ENCODE measurements around the gene IWS1. TPM values are rescaled to one million over a fixed set of nuclear protein-coding genes. Genes with fewer than 3 reads are reported as not detected.

IWS1 gene
- total and polyA plus RNA-seq, 12 donors, result 17.8 to 51.9 (median 24.9) TPM

DNA sequence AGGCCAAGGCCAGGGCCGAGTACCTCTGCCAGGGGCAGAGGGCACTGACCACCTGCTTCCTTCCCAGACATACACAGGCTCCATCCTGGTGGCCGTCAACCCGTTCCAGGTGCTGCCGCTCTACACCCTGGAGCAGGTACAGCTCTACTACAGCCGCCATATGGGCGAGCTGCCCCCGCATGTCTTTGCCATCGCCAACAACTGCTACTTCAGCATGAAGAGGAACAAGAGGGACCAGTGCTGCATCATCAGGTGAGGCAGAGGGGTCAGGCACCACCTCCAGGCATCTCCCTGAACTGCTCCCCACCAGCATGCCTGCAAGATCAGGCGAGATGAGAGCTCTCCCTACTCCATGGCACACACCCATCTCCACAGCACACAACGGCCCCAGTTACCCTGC is 40.3 kb upstream of the IWS1 start:
- intact Hi-C loops (cut with DNase I), result no loop called here
- H3K4me3 ChIP-seq, result no peak overlapping the region
- 80 to 88% (median 84%) methylated on average over 4 to 10 of the region's 10 CpGs for WGBS, 4 donors
- no peaks in the 10 kb centered on the region for H3K36me3 ChIP-seq (replicated peaks in 1 of 2)
- H3K4me1 ChIP-seq (replicated peaks in 1 of 2), result peaks cover 13 to 21% of the 10 kb centered on the region in 2 donors
- H3K27ac ChIP-seq, result no peak overlapping the region
- H3K9me3 ChIP-seq (replicated peaks in 1 of 3), result no peaks in the 10 kb centered on the region
- TF ChIP-seq, protein P1, sequence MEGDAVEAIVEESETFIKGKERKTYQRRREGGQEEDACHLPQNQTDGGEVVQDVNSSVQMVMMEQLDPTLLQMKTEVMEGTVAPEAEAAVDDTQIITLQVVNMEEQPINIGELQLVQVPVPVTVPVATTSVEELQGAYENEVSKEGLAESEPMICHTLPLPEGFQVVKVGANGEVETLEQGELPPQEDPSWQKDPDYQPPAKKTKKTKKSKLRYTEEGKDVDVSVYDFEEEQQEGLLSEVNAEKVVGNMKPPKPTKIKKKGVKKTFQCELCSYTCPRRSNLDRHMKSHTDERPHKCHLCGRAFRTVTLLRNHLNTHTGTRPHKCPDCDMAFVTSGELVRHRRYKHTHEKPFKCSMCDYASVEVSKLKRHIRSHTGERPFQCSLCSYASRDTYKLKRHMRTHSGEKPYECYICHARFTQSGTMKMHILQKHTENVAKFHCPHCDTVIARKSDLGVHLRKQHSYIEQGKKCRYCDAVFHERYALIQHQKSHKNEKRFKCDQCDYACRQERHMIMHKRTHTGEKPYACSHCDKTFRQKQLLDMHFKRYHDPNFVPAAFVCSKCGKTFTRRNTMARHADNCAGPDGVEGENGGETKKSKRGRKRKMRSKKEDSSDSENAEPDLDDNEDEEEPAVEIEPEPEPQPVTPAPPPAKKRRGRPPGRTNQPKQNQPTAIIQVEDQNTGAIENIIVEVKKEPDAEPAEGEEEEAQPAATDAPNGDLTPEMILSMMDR (IDR thresholded peaks at IDR 0.05), result no peak
- TF ChIP-seq POLR2A (IDR thresholded peaks at IDR 0.05), result no peak
- DNase-seq, result peak in 1 of 7 donors; percentile 37
- H3K27me3 ChIP-seq, result no peaks in the 10 kb centered on the region

DNA sequence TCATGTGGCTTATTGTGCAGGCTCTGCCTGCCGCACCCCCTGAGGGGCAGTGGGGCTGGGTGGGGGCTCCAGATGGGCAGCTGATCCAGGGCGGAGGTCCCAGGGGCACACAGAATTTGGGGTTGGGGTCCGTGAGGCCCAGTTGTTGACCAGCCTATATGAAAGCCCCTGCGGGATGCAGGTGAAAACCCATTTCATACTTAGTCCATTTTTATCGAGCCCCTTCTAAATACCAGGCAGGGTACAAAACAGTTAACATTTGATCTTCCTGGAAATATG is 39.8 kb upstream of the IWS1 start:
- 90 to 100% (median 95%) methylated on average over 4 to 5 of the region's 5 CpGs for WGBS, 4 donors
- TF ChIP-seq POLR2A (IDR thresholded peaks at IDR 0.05), result no peak
- TF ChIP-seq, protein P1 (IDR thresholded peaks at IDR 0.05), result no peak

DNA sequence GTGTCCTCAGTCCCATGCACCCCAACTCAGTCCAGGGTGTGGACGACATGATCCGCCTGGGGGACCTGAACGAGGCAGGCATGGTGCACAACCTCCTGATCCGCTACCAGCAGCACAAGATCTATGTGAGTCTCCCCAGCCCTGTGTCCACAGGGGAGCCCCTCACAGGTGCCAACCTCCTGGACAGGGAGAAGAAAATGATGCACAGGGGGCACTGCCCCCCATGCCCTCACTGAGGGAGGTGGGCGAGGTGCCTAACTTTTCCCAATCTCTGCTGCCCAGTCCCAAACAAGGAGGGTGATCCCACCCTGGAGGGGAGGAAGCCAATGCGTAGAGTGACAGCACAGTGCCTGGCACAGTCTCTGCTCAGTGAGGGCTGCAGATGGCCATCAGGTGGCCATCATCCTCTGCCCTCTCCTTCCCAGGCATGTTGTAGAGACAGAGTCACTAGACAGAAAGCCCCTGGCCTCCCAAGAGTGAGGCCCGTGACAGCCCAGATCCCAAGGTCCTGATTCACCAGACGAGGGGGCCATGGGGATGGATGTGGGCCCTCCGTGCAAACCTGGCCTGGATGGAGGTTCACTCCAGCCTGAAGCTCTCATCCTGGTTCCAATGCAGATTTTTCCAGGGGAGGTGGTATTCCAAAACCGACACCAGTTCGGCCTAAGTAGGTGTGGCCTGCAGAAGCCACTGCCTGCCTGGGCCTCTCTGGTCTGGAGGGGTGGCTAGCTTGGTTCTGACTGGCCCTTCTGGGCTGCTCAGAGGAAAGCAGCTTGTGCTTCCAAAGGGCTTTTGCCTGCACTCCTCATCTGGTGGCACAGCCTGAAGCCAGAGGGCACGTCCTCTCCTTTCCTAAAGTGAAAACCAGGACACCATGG is 39.2 kb upstream of the IWS1 start:
- WGBS, 4 donors, result 90 to 100% (median 93%) methylated on average over 4 to 12 of the region's 12 CpGs
- Histone ChIP-seq H3K27me3 (no peaks in the 10 kb centered on the region), H3K27ac (no peak overlapping the region), H3K4me3 (no peak overlapping the region), H3K4me1 (replicated peaks in 1 of 2) (peaks cover 13 to 17% of the 10 kb centered on the region in 2 donors), H3K36me3 (replicated peaks in 1 of 2) (no peaks in the 10 kb centered on the region), H3K9me3 (replicated peaks in 1 of 3) (no peaks in the 10 kb centered on the region)
- intact Hi-C loops (cut with DNase I), result no loop called here
- no peak for TF ChIP-seq POLR2A (IDR thresholded peaks at IDR 0.05)
- TF ChIP-seq, protein P1 (IDR thresholded peaks at IDR 0.05), result no peak
- DNase-seq, result peak in 1 of 7 donors; percentile 37

More for the DNA sequence above, 39.8 kb upstream of the IWS1 start:
- Histone ChIP-seq H3K27me3 (no peaks in the 10 kb centered on the region), H3K4me3 (no peak overlapping the region), H3K4me1 (replicated peaks in 1 of 2) (peaks cover 13 to 21% of the 10 kb centered on the region in 2 donors), H3K36me3 (replicated peaks in 1 of 2) (no peaks in the 10 kb centered on the region), H3K9me3 (replicated peaks in 1 of 3) (no peaks in the 10 kb centered on the region), H3K27ac (no peak overlapping the region)
- no peak for DNase-seq
- intact Hi-C loops (cut with DNase I), result no loop called here

DNA sequence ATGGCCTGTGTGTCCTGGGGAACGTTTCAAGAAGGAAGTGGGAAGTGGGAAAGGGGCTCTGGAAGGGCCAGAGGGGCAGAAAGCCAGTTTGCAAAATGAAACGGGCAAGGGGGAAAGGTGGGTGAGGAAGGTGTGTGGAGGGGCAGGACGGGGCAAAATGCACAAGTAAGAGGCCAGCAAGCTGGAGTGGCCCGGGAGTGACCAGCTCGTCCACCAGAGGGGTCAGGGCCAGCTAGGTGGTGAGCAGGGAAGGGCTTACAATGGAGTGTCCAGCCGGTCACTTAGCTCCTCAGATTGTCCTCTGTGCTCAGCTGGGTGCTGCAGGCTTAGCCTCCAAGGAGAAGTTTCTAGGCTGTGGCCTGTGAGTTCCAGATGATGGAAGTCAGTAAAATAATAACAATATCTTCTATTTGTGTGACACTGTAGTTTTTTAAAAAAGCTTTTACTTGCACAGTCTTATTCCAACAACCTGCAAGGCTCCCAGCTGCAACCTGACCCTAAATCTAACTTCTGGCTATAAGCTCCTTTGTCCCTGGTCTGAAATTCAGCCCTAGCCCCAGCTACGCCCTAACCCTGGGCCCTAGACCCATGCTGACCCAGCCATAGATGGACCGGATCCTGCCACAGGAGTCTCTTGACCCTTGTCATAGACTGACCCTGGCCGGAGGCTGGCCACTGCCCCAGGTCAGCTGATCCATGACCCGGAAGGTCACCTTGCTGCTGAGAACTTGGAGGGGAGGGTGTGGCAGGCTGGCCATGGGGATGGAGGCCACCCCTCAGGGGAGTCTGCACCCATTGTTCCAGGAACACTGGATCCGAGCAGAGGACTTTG is 38.4 kb upstream of the IWS1 start:
- no peaks in the 10 kb centered on the region for H3K36me3 ChIP-seq (replicated peaks in 1 of 2)
- no peak overlapping the region for H3K4me3 ChIP-seq
- H3K9me3 ChIP-seq (replicated peaks in 1 of 3), result no peaks in the 10 kb centered on the region
- DNase-seq, result peak in 1 of 7 donors; percentile 33
- peaks cover 4 to 8% of the 10 kb centered on the region in 2 donors for H3K4me1 ChIP-seq (replicated peaks in 1 of 2)
- intact Hi-C loops (cut with DNase I), result no loop called here
- WGBS, 4 donors, result 85 to 87% (median 87%) methylated on average over 7 to 11 of the region's 11 CpGs
- H3K27ac ChIP-seq, result no peak overlapping the region
- H3K27me3 ChIP-seq, result no peaks in the 10 kb centered on the region
- TF ChIP-seq, protein P1 (IDR thresholded peaks at IDR 0.05), result no peak
- no peak for TF ChIP-seq POLR2A (IDR thresholded peaks at IDR 0.05)
